ENCODE results near the gene GNAZ. TPM values are rescaled to one million over a fixed set of nuclear protein-coding genes. Genes with fewer than 3 reads are reported as not detected.

GNAZ gene
- total RNA-seq, 1 experiment from 2014 or later = 5.0 TPM

DNA sequence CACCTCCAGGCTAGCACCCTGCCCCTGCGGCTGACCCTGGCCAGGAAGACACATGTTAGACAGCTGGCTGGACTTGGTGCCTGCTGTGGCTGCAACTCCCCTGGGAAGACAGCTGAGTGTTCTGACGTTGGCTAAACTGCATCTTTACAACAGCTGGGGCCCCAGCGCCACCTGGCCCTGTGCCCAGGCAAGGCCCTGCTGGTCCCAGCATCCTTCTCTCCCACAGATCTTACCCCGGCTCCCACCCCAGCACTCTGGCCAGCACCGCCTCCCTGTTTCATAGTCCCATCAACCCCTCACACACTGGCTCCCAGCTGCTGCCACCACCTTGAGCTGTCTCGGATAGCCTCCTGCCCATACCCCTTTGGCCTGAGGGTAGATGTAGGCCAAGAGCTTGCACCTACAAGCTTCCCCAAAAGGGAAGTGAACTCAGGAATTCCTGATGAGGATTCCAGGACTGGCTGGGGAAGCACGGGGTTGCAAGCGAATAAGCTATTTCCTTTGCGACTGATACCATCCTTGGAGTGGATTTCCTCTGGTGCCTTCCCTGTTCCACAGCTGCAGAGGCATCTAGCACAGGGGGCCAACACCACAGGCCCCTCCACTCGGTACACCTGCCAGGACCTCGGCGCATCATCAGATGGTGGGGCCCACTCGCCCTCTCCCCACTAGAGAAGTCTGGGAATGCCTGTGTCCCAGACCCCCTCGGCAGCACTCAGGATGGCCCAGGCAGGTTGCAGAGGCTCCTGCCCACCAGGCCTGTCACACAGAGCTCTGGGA is 42.9 kb downstream of the GNAZ start:
- TF ChIP-seq, protein P1, sequence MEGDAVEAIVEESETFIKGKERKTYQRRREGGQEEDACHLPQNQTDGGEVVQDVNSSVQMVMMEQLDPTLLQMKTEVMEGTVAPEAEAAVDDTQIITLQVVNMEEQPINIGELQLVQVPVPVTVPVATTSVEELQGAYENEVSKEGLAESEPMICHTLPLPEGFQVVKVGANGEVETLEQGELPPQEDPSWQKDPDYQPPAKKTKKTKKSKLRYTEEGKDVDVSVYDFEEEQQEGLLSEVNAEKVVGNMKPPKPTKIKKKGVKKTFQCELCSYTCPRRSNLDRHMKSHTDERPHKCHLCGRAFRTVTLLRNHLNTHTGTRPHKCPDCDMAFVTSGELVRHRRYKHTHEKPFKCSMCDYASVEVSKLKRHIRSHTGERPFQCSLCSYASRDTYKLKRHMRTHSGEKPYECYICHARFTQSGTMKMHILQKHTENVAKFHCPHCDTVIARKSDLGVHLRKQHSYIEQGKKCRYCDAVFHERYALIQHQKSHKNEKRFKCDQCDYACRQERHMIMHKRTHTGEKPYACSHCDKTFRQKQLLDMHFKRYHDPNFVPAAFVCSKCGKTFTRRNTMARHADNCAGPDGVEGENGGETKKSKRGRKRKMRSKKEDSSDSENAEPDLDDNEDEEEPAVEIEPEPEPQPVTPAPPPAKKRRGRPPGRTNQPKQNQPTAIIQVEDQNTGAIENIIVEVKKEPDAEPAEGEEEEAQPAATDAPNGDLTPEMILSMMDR (conservative IDR thresholded peaks at IDR 0.05) = no peak
- Histone ChIP-seq H3K4me2 (ENCODE audit: insufficient read depth, insufficient read length, low read length) (no peak overlapping the region), H2AK5ac (ENCODE audit: insufficient read length, low read length) (no peak overlapping the region), H3K27me3 (ENCODE audit: insufficient read depth, low read length) (no peaks in the 10 kb centered on the region), H3K18ac (ENCODE audit: insufficient read length, low read depth, low read length) (no peak overlapping the region), H4K8ac (replicated peaks; ENCODE audit: insufficient read length, low read depth, low read length) (no peak overlapping the region), H2BK5ac (ENCODE audit: insufficient read length, low read length) (no peak overlapping the region), H3K23me2 (ENCODE audit: insufficient read length, low read depth, low read length, poor library complexity, severe bottlenecking) (no peaks in the 10 kb centered on the region), H2BK120ac (ENCODE audit: low read depth, low read length, poor library complexity, severe bottlenecking) (no peak overlapping the region), H2BK20ac (ENCODE audit: low read depth, low read length, poor library complexity, severe bottlenecking) (no peak overlapping the region), H3K56ac (ENCODE audit: insufficient read length, low read depth, low read length) (no peak overlapping the region), H3T11ph (ENCODE audit: low read length) (no peak overlapping the region), H2BK12ac (ENCODE audit: insufficient read length, low read depth, low read length) (no peak overlapping the region), H4K91ac (ENCODE audit: insufficient read length, low read depth, low read length) (no peak overlapping the region), H4K5ac (ENCODE audit: insufficient read length, low read depth, low read length) (no peak overlapping the region), H2AFZ (ENCODE audit: low read length) (no peak overlapping the region), H3K9ac (ENCODE audit: extremely low read depth, insufficient read length, low read length) (no peak overlapping the region), H3K4me1 (ENCODE audit: insufficient read depth, low read length) (no peaks in the 10 kb centered on the region), H3K4ac (ENCODE audit: low read depth, low read length) (no peak overlapping the region), H3K14ac (ENCODE audit: insufficient read depth, low read length) (no peak overlapping the region), H4K20me1 (ENCODE audit: control insufficient read depth, insufficient read depth, insufficient read length) (no peaks in the 10 kb centered on the region), H3K79me2 (ENCODE audit: insufficient read depth, low read length) (no peaks in the 10 kb centered on the region), H3K79me1 (ENCODE audit: insufficient read depth, low read depth, low read length, poor library complexity, severe bottlenecking) (no peaks in the 10 kb centered on the region), H3K9me3 (ENCODE audit: control insufficient read depth, low read depth, low read length) (no peaks in the 10 kb centered on the region), H3K27ac (ENCODE audit: insufficient read length, low read depth, low read length) (no peak overlapping the region), H3K23ac (ENCODE audit: insufficient read length, low read depth, low read length) (no peak overlapping the region), H2BK15ac (ENCODE audit: low read depth, low read length) (no peak overlapping the region)
- DNase-seq = no peak
- Mint-ChIP-seq H3K9me3 (no peaks in the 10 kb centered on the region), H3K27ac (peak overlapping the region in 1 of 3 experiments; percentile 86; a peak in 2 of 7 replicates), H3K4me3 (no peak overlapping the region; a peak in 1 of 5 replicates), H3K27me3 (ENCODE audit: low read depth) (peaks cover 25% of the 10 kb centered on the region), H3K36me3 (ENCODE audit: insufficient read depth in 1 of 3, low read depth in 3 of 3) (no peaks in the 10 kb centered on the region), H3K4me1 (peaks cover 14 to 19% of the 10 kb centered on the region in 2 experiments; a peak in 3 of 4 replicates)
- no CpG with 5 or more reads among the region's 14 CpGs for WGBS (ENCODE audit: extremely low coverage, insufficient read length, low lambda C conversion rate)
